Testis (tissue), 3 donors: ENCODE measurements around the gene NSMF. TPM values are rescaled to one million over a fixed set of nuclear protein-coding genes. Genes with fewer than 3 reads are reported as not detected.

ENCODE experiments used
- DNase-seq: peaks from one replicate; pipeline ENCODE4 v3.0.0-alpha.2; 2019
- H3K27ac ChIP-seq, 2 donors: fragments of 200-600 bp; sonication (generic); one replicate each; pipeline ENCODE4 v1.5.1; 2019
- H3K27me3 ChIP-seq: fragments of 200-600 bp; sonication (generic); one replicate; pipeline ENCODE4 v1.5.1; 2019
- H3K36me3 ChIP-seq: fragments of 200-600 bp; sonication (generic); one replicate; pipeline ENCODE4 v1.5.1; 2017; ENCODE audit warnings: low read depth; ENCODE audit errors: missing control alignments
- H3K4me1 ChIP-seq: fragments of 200-600 bp; sonication (generic); one replicate; pipeline ENCODE4 v1.5.1; 2019
- H3K4me3 ChIP-seq, 2 donors: fragments of 200-600 bp; sonication (generic); one replicate each; pipeline ENCODE4 v1.5.1; 2017 to 2019
- H3K9me3 ChIP-seq: fragments of 200-600 bp; sonication (generic); one replicate; pipeline ENCODE4 v1.5.1; 2017
- CTCF ChIP-seq, 3 experiments: fragments of 450-650 bp in 2 of 3; fragments of 200-600 bp in 1 of 3; sonication (generic) in 1 of 3; IDR thresholded peaks; one replicate each; pipeline ENCODE4 v1.5.1; 2016 to 2019; ENCODE audit warnings: antibody characterized with exemption in 3 of 3, mild to moderate bottlenecking in 2 of 3, moderate library complexity in 1 of 3
- POLR2A ChIP-seq: fragments of 450-650 bp; IDR thresholded peaks from one replicate; pipeline ENCODE4 v1.6.1; 2017; ENCODE audit warnings: antibody characterized with exemption, mild to moderate bottlenecking, moderate library complexity
- WGBS, 2 donors: methylation state at CpG; one replicate each; pipeline ENCODE4 v1.1.5; 2018; 5-methylcytosine and 5-hydroxymethylcytosine counted together
- intact Hi-C: fragments of 100-400 bp; cut with DNase I; formaldehyde crosslinking; loops from one replicate; pipeline ENCODE4 v1.15.1; 2023; ENCODE audit warnings: low total_unique reads
- polyA plus RNA-seq: library from polyadenylated mRNA; stranded (reverse); fragments of 350-450 nt; fragmentation: Illumina TruSeq; extraction: RNeasy Lipid Tissue Mini Kit (QIAGEN cat#74804); gene quantifications from one replicate; pipeline ENCODE4 v1.2.3, GENCODE V29; 2014; ENCODE audit warnings: low read depth, low replicate concordance; ENCODE audit not compliant: insufficient read depth
- total RNA-seq, 2 donors: library from RNA; depleted of rRNA; stranded (reverse); fragments of >200 nt; gene quantifications; one replicate each; pipeline ENCODE4 v1.2.3, GENCODE V29; 2016

NSMF gene
- total and polyA plus RNA-seq, 3 donors from 2014 or later: 42.5 to 105 (median 81.7) TPM

GRCh38 chr9:137435980-137436760, 23.0 kb downstream of the NSMF start:
- peak; percentile 83 for DNase-seq
- TF ChIP-seq CTCF (IDR thresholded peaks at IDR 0.05): no peak
- TF ChIP-seq POLR2A: no peak
- H3K4me1 ChIP-seq: peaks cover 7% of the 10 kb centered on the region
- no peaks in the 10 kb centered on the region for H3K27me3 ChIP-seq
- WGBS, 2 donors: 37 to 68% methylated on average over 5 to 41 of the region's 42 CpGs
- no peak overlapping the region for H3K4me3 ChIP-seq
- no peaks in the 10 kb centered on the region for H3K36me3 ChIP-seq
- no peaks in the 10 kb centered on the region for H3K9me3 ChIP-seq
- no peak overlapping the region for H3K27ac ChIP-seq
- intact Hi-C loops: no loop called here

- Histone ChIP-seq H3K27ac (no peak overlapping the region), H3K36me3 (no peaks in the 10 kb centered on the region), H3K4me1 (peaks cover 7% of the 10 kb centered on the region), H3K9me3 (no peaks in the 10 kb centered on the region), H3K27me3 (no peaks in the 10 kb centered on the region), H3K4me3 (no peak overlapping the region)
- TF ChIP-seq POLR2A (no peak), CTCF (IDR thresholded peaks at IDR 0.05) (no peak)
- intact Hi-C loops: no loop called here
- no peak for DNase-seq
- WGBS, 2 donors: 78 to 86% methylated on average over 6 to 20 of the region's 20 CpGs
These were observed 23.7 kb downstream of the NSMF start for GRCh38 chr9:137435381-137435891.

DNA sequence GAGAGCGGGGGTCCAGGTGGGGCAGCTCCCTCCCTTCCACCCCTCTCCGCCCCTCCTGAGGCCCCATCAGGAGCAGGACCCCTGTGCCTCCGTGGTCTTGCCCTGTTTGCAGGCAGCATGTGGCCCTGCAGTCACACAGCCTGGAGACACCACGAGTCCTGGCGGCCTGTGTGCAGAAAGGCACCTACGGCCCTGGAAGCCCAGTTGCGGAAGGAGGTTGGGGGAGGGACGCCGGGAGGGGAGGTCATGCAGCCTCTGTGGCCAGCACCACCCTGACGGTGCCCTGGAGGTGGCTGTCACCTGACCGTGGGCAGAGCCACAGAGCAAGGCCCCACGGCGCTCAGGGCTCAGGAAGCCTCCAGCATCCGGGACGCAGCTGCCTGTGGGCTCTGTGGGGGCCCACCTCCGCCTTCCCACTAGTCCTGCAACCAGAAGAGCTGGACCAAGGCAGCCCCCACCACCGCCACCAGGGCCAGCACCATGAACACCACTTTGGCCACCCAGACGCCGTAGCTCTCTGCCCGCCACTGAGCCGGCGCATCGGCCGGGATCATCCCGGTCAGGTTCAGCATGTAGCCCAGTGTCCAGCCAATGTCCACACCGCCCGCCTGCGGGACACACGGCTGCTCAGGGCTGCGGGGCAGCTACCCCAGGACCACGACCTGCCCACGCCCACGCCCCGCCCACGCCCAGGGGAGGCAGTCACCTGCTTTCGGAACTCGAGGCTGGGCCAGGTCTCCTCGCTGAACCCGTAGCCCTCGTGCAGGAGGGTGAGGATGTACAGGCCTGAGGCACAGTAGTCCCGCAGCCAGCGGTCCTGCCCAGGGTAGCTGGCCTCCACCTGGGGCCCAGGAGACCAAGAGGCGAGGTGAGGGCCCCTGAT, 24.4 kb downstream of the NSMF start:
- TF ChIP-seq CTCF (IDR thresholded peaks at IDR 0.05) (no peak), POLR2A (no peak)
- DNase-seq: no peak
- H3K4me3 ChIP-seq: no peak overlapping the region

DNA sequence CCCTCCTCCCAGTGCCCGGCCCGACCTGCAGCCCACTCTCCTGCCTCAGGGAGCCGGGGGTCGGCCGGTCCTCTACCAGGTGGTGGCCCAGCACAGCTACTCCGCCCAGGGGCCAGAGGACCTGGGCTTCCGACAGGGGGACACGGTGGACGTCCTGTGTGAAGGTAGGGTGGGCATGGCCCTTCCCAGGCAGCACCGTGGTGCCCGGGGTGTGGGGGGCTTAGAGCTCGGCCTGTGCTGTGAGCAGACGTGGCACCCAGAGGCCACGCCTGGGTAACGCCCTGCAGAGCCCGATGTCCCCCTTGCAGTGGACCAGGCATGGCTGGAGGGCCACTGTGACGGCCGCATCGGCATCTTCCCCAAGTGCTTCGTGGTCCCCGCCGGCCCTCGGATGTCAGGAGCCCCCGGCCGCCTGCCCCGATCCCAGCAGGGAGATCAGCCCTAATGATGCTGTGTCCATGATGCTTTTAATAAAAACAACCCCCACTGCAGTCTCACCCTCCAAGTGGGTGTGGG, 25.2 kb downstream of the NSMF start:
- no peak overlapping the region for H3K4me3 ChIP-seq
- no peak overlapping the region for H3K27ac ChIP-seq
- intact Hi-C loops: no loop called here
- no peak for DNase-seq
- TF ChIP-seq CTCF (IDR thresholded peaks at IDR 0.05) (no peak), POLR2A (no peak)
- H3K9me3 ChIP-seq: no peaks in the 10 kb centered on the region
- H3K4me1 ChIP-seq: peaks cover 7% of the 10 kb centered on the region
- H3K27me3 ChIP-seq: no peaks in the 10 kb centered on the region
- H3K36me3 ChIP-seq: no peaks in the 10 kb centered on the region
- whole genome bisulfite sequencing, 2 donors: 93% methylated on average over 16 of the region's 26 CpGs; no CpG with 5 or more reads in 1 of the 2 donors

More for the DNA sequence above, 24.4 kb downstream of the NSMF start:
- intact Hi-C loops: no loop called here
- H3K27me3 ChIP-seq: no peaks in the 10 kb centered on the region
- peaks cover 7% of the 10 kb centered on the region for H3K4me1 ChIP-seq
- 88 to 93% methylated on average over 20 to 43 of the region's 43 CpGs for WGBS, 2 donors
- H3K27ac ChIP-seq: no peak overlapping the region
- no peaks in the 10 kb centered on the region for H3K36me3 ChIP-seq
- no peaks in the 10 kb centered on the region for H3K9me3 ChIP-seq
